Endodermal cell (in vitro differentiated cells): Measurements from ENCODE around the gene ALG8. TPM values are rescaled to one million over a fixed set of nuclear protein-coding genes. Genes with fewer than 3 reads are reported as not detected.
"Not testable (repeated sequence)": the region's sequence is repeated elsewhere in the genome, so short reads cannot be mapped to it uniquely, and the experiment has no call there.

Source experiments
- DNase-seq: peaks from one replicate; pipeline ENCODE4 v3.0.0-alpha.2; 2017
- H3K27ac ChIP-seq: 2 replicates; pipeline ENCODE4 v1.5.1; 2013; ENCODE audit warnings: mild to moderate bottlenecking, low read depth, low read length, moderate library complexity
- H3K27me3 ChIP-seq: 2 replicates; pipeline ENCODE4 v1.6.1; 2013; ENCODE audit warnings: mild to moderate bottlenecking, low read length, moderate library complexity; ENCODE audit not compliant: insufficient read depth, control insufficient read depth, poor library complexity, severe bottlenecking
- H3K36me3 ChIP-seq: 2 replicates; pipeline ENCODE4 v1.7.0; 2013; ENCODE audit warnings: mild to moderate bottlenecking, low read length, moderate library complexity; ENCODE audit not compliant: control insufficient read depth, insufficient read depth
- H3K4me1 ChIP-seq: one replicate; pipeline ENCODE4 v1.7.0; 2013; ENCODE audit warnings: low read length; ENCODE audit not compliant: control insufficient read depth, insufficient read depth
- H3K4me3 ChIP-seq: 2 replicates; pipeline ENCODE4 v1.5.1; 2013; ENCODE audit warnings: mild to moderate bottlenecking, low read length, moderate library complexity
- H3K9ac ChIP-seq: 2 replicates; pipeline ENCODE4 v1.6.1; 2013; ENCODE audit warnings: mild to moderate bottlenecking, low read length, moderate library complexity; ENCODE audit not compliant: poor library complexity, severe bottlenecking; ENCODE audit errors: extremely low read depth
- H3K9me3 ChIP-seq: 2 replicates; pipeline ENCODE4 v1.6.1; 2013; ENCODE audit warnings: mild to moderate bottlenecking, low read length, moderate library complexity; ENCODE audit not compliant: control insufficient read depth
- H3K27ac Mint-ChIP-seq: 2 replicates; pipeline ENCODE4 v1.8.0; 2020; ENCODE audit warnings: mixed read lengths
- H3K27me3 Mint-ChIP-seq: 2 replicates; pipeline ENCODE4 v1.8.0; 2021; ENCODE audit warnings: mild to moderate bottlenecking, mixed read lengths; ENCODE audit not compliant: insufficient read depth
- H3K36me3 Mint-ChIP-seq: 2 replicates; pipeline ENCODE4 v1.8.0; 2020; ENCODE audit warnings: low read depth, mixed read lengths
- H3K4me1 Mint-ChIP-seq: 2 replicates; pipeline ENCODE4 v1.8.0; 2020; ENCODE audit warnings: mixed read lengths
- H3K4me3 Mint-ChIP-seq: 2 replicates; pipeline ENCODE4 v1.8.0; 2020; ENCODE audit warnings: mild to moderate bottlenecking, moderate library complexity, mixed read lengths
- H3K9me3 Mint-ChIP-seq: 2 replicates; pipeline ENCODE4 v1.8.0; 2020; ENCODE audit warnings: mild to moderate bottlenecking, mixed read lengths
- CTCF ChIP-seq: fragments of 200-600 bp; sonication (generic); conservative IDR thresholded peaks from 2 replicates; pipeline ENCODE4 v1.5.0; 2021; ENCODE audit warnings: antibody characterized with exemption, mild to moderate bottlenecking
- WGBS, 2 experiments: methylation state at CpG; one replicate each; pipeline versions ENCODE4 v1.1.5 to v1.1.7; 2013; ENCODE audit warnings: missing lambda C conversion rate in 2 of 2, mixed read lengths in 1 of 2; ENCODE audit not compliant: insufficient coverage in 1 of 2, insufficient read length in 1 of 2; 5-methylcytosine and 5-hydroxymethylcytosine counted together
- total RNA-seq, 2 donors: library from RNA; stranded (reverse); fragmentation: NEBNext Ultra II Directional in 1 of 2; extraction: Animal tissue kit (Norgen Biotek cat#: 25700) in 1 of 2; gene quantifications; 2 replicates in 1 of 2; 3 replicates in 1 of 2; pipeline ENCODE4 v1.2.1, GENCODE V29; 2021

ALG8 gene
- total RNA-seq, 2 donors from 2014 or later: 72.1 to 81.4 TPM

DNA sequence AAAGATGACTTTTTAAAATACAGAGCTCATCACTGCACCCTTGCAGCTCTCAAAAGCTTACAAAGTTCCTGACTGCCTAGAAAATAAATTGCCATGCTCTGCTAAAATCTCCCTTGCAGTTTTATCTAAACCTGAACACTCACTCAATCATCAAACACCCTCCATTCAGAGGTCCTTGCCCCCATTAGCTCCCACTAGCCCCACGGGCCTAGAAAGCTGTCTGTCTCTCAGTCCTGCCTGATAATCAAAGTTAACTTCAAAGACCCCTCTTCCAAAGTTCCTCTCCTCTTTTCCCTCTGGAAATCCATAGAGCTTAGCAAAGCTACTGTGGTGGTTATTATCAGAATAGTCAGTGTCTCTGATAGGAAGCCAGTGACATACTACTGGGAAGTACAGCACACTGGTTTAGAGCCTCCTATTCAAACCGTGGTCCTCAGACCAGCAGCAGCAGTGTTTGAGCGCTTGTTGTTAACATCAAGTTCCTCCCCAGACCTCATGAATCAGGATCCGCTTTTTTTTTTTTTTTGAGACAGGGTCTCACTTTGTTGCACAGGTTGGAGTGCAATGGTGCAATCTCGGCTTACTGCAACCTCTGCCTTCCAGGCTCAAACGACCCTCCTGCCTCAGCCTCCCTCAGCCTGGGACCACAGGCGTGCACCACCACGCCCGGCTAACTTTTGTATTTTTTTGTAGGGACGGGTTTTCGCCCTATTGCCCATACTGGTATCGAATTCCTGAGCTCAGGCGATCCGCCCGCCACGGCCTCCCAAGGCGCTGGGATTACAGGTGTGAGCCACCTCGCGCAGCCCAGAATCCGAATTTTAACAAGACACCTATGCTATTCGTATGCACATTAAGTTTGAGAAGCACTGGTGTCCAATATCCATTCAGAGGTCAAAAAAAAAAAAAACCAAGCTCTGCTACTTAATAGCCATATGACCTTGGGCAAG, 60.9 kb downstream of the ALG8 start:
- H3K4me1 ChIP-seq: no peaks in the 10 kb centered on the region
- H3K27me3 ChIP-seq: no peaks in the 10 kb centered on the region
- WGBS, 2 experiments: 47 to 51% methylated on average over 14 to 20 of the region's 21 CpGs
- H3K4me3 ChIP-seq: peak overlapping the region; percentile 97
- no peak overlapping the region for H3K27ac ChIP-seq
- peak overlapping the region; percentile 92 for H3K27ac Mint-ChIP-seq
- peaks cover 3% of the 10 kb centered on the region for H3K9me3 Mint-ChIP-seq
- H3K4me3 Mint-ChIP-seq: peak overlapping the region; percentile 89
- peaks cover 6% of the 10 kb centered on the region for H3K27me3 Mint-ChIP-seq
- peaks cover 19% of the 10 kb centered on the region for H3K36me3 ChIP-seq
- no peak for TF ChIP-seq CTCF
- DNase-seq: peak; percentile 58
- peaks cover 13% of the 10 kb centered on the region for H3K4me1 Mint-ChIP-seq
- H3K9ac ChIP-seq: peak overlapping the region; percentile 81
- peaks cover 17% of the 10 kb centered on the region for H3K36me3 Mint-ChIP-seq
- peaks cover 12% of the 10 kb centered on the region for H3K9me3 ChIP-seq

- peak overlapping the region; percentile 89 for H3K4me3 Mint-ChIP-seq
- peaks cover 13% of the 10 kb centered on the region for H3K4me1 Mint-ChIP-seq
These were observed 61.8 kb downstream of the ALG8 start for GRCh38 chr11:78077592-78077991.

DNA sequence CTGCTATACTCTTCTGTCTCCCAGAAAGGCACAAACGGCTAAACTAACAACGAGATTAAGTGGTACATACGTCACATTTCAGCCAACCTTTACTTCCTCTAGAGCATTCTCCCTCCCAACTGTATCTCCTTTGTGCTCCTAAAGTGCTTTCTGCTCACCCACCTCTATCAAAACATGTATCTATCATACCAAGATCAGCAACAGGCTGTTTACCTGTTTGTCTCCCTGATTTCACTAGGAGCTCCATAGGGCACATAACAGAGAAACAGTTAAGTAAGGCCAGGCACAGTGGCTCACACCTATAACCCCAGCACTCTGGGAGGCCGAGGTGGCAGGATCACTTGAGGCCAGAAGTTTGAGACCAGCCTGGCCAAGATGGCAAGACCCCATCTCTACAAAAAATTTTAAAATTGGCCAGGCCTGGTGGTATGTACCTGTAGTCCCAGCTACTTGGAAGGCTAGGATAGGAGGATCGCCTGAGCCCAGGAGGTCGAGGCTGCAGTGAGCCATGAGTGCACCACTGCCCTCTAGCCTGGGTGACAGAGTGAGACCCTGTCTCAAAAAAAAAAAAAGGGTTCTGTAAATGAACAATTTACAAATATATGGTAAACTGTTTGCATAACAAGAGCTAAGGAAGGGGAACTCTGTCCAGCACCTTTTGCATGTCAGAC, 62.6 kb downstream of the ALG8 start:
- H3K36me3 Mint-ChIP-seq: peaks cover 25% of the 10 kb centered on the region
- H3K27ac ChIP-seq: no peak overlapping the region
- peak overlapping the region; percentile 7 for H3K27ac Mint-ChIP-seq
- no peaks in the 10 kb centered on the region for H3K4me1 ChIP-seq
- no peak overlapping the region for H3K9ac ChIP-seq
- H3K9me3 Mint-ChIP-seq: peaks cover 3% of the 10 kb centered on the region
- H3K4me3 ChIP-seq: peak overlapping the region; percentile 37
- no peaks in the 10 kb centered on the region for H3K9me3 ChIP-seq
- TF ChIP-seq CTCF: no peak
- H3K4me1 Mint-ChIP-seq: peaks cover 13% of the 10 kb centered on the region
- no peaks in the 10 kb centered on the region for H3K27me3 ChIP-seq
- H3K27me3 Mint-ChIP-seq: peaks cover 3% of the 10 kb centered on the region
- DNase-seq: no peak
- peaks cover 30% of the 10 kb centered on the region for H3K36me3 ChIP-seq
- 92 to 93% methylated on average over 6 of the region's 6 CpGs for WGBS, 2 experiments
- no peak overlapping the region for H3K4me3 Mint-ChIP-seq

More at GRCh38 chr11:78077592-78077991, 61.8 kb downstream of the ALG8 start:
- 94 to 100% methylated on average over 4 of the region's 4 CpGs for WGBS, 2 experiments
- not testable (repeated sequence) for DNase-seq, H3K4me1 ChIP-seq, H3K27me3 Mint-ChIP-seq, H3K27ac ChIP-seq, H3K27ac Mint-ChIP-seq, H3K9me3 ChIP-seq, H3K9me3 Mint-ChIP-seq, H3K27me3 ChIP-seq, H3K9ac ChIP-seq
- peaks cover 22% of the 10 kb centered on the region for H3K36me3 Mint-ChIP-seq
- Histone ChIP-seq H3K4me3 (peak overlapping the region; percentile 97), H3K36me3 (peaks cover 24% of the 10 kb centered on the region)
